Gastroesophageal sphincter (tissue), 4 donors: ENCODE results near the gene BICRAL. TPM values are rescaled to one million over a fixed set of nuclear protein-coding genes. Genes with fewer than 3 reads are reported as not detected.
"Not testable (repeated sequence)": the region's sequence is repeated elsewhere in the genome, so short reads cannot be mapped to it uniquely, and the experiment has no call there.

Experiments used
- ATAC-seq: fragments of 150-250 bp; one replicate; pipeline ENCODE4 v1.9.1; 2016; ENCODE audit warnings: mild to moderate bottlenecking, moderate library complexity
- H3K27ac ChIP-seq, 4 donors: fragments of 200-600 bp; sonication (generic) in 3 of 4; 1 replicate in 3 of 4; 2 replicates in 1 of 4; pipeline ENCODE4 v1.5.1; 2016 to 2019
- H3K27me3 ChIP-seq: fragments of 200-600 bp; sonication (generic); one replicate; pipeline ENCODE4 v1.5.1; 2019
- H3K36me3 ChIP-seq, 2 donors: fragments of 200-600 bp; sonication (generic); one replicate each; pipeline ENCODE4 v1.5.1; 2019; ENCODE audit warnings: control low read depth in 1 of 2
- H3K4me1 ChIP-seq, 3 donors: fragments of 200-600 bp; sonication (generic); 1 replicate in 2 of 3; 2 replicates in 1 of 3; pipeline ENCODE4 v1.5.1; 2016 to 2019; ENCODE audit warnings: control low read depth in 2 of 3
- H3K4me3 ChIP-seq, 2 donors: fragments of 200-600 bp; sonication (generic); one replicate each; pipeline ENCODE4 v1.5.1; 2019; ENCODE audit warnings: mild to moderate bottlenecking in 1 of 2, moderate library complexity in 1 of 2
- H3K9me3 ChIP-seq, 3 donors: fragments of 200-600 bp; sonication (generic); one replicate each; pipeline ENCODE4 v1.5.1; 2017 to 2019; ENCODE audit warnings: control low read depth in 2 of 3
- EP300 ChIP-seq: sonication (generic); formaldehyde crosslinking; IDR thresholded peaks from one replicate; pipeline ENCODE4 v1.6.1; 2017; ENCODE audit warnings: antibody characterized with exemption, mild to moderate bottlenecking
- POLR2A ChIP-seq, 2 donors: fragments of 450-650 bp; IDR thresholded peaks; one replicate each; pipeline ENCODE4 v1.6.1; 2017; ENCODE audit warnings: antibody characterized with exemption in 2 of 2, mild to moderate bottlenecking in 2 of 2, moderate library complexity in 1 of 2
- POLR2AphosphoS5 ChIP-seq: sonication (generic); formaldehyde crosslinking; IDR thresholded peaks from one replicate; pipeline ENCODE4 v1.6.1; 2017; ENCODE audit warnings: antibody characterized with exemption
- WGBS, 2 donors: methylation state at CpG; one replicate each; pipeline ENCODE4 v1.1.5; 2018; ENCODE audit warnings: low coverage in 1 of 2; 5-methylcytosine and 5-hydroxymethylcytosine counted together
- total RNA-seq, 4 donors: library from RNA; depleted of rRNA; stranded (reverse); fragments of >200 nt; gene quantifications; one replicate each; pipeline ENCODE4 v1.1.0, GENCODE V29; 2016
- TF ChIP-seq, protein P1 (sequence below), 4 experiments: fragments of 200-600 bp in 2 of 4; fragments of 450-650 bp in 2 of 4; sonication (generic) in 1 of 4; IDR thresholded peaks; one replicate each; pipeline ENCODE4 v1.5.1; 2017 to 2019; ENCODE audit warnings: antibody characterized with exemption in 4 of 4, mild to moderate bottlenecking in 2 of 4, moderate library complexity in 2 of 4

BICRAL gene
- total RNA-seq, 4 donors from 2014 or later, result 13.9 to 28.5 (median 23.2) TPM

GRCh38 chr6:42805297-42805861 lies 23.5 kb downstream of the BICRAL start:
- Histone ChIP-seq H3K4me3 (no peak overlapping the region), H3K4me1 (peaks cover 0 to 50% (median 6%) of the 10 kb centered on the region in 3 donors), H3K9me3 (no peaks in the 10 kb centered on the region), H3K27me3 (no peaks in the 10 kb centered on the region), H3K27ac (no peak overlapping the region), H3K36me3 (peaks cover 0 to 3% of the 10 kb centered on the region in 2 donors)
- ATAC-seq, result no peak
- 100% methylated on average over 1 to 6 of the region's 7 CpGs for WGBS, 2 donors
- TF ChIP-seq POLR2AphosphoS5, result no peak
- TF ChIP-seq, protein P1, sequence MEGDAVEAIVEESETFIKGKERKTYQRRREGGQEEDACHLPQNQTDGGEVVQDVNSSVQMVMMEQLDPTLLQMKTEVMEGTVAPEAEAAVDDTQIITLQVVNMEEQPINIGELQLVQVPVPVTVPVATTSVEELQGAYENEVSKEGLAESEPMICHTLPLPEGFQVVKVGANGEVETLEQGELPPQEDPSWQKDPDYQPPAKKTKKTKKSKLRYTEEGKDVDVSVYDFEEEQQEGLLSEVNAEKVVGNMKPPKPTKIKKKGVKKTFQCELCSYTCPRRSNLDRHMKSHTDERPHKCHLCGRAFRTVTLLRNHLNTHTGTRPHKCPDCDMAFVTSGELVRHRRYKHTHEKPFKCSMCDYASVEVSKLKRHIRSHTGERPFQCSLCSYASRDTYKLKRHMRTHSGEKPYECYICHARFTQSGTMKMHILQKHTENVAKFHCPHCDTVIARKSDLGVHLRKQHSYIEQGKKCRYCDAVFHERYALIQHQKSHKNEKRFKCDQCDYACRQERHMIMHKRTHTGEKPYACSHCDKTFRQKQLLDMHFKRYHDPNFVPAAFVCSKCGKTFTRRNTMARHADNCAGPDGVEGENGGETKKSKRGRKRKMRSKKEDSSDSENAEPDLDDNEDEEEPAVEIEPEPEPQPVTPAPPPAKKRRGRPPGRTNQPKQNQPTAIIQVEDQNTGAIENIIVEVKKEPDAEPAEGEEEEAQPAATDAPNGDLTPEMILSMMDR (IDR thresholded peaks at IDR 0.05), result no peak

DNA sequence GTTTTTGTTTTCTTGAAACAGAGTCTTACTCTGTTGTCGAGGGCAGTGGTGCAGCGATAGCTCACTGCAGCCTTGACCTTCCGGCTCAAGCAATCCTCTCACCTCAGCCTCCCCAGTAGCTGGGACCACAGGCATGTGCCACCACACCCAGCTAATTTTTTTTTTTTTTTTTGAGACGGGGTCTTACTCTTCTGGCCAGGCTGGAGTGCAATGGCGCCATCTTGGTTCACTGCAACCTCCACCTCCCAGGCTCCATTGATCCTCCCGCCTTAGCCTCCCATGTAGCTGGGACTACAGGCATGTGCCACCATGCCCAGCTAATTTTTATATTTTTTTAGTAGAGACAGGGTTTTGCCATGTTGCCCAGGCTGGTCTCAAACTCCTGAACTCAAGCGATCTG lies 24.5 kb downstream of the BICRAL start:
- not testable (repeated sequence) for H3K4me3 ChIP-seq, H3K27me3 ChIP-seq, ATAC-seq, H3K36me3 ChIP-seq, H3K27ac ChIP-seq, H3K9me3 ChIP-seq
- H3K4me1 ChIP-seq, result peaks cover 0 to 41% (median 0%) of the 10 kb centered on the region in 3 donors
- 95 to 100% methylated on average over 4 of the region's 7 CpGs for WGBS, 2 donors

- peaks cover 0 to 30% (median 0%) of the 10 kb centered on the region in 3 donors for H3K4me1 ChIP-seq
- 59 to 71% methylated on average over 9 to 11 of the region's 11 CpGs for WGBS, 2 donors
- H3K36me3 ChIP-seq, result peaks cover 0 to 12% of the 10 kb centered on the region in 2 donors
- TF ChIP-seq, protein P1 (IDR thresholded peaks at IDR 0.05), result no peak
- no peak for TF ChIP-seq EP300
- TF ChIP-seq POLR2A (IDR thresholded peaks at IDR 0.05), result no peak
- peak; percentile 61 for ATAC-seq
- peak overlapping the region in 3 of 4 donors; percentile 21 to 59 (median 28) for H3K27ac ChIP-seq
- H3K4me3 ChIP-seq, result no peak overlapping the region
- no peaks in the 10 kb centered on the region for H3K27me3 ChIP-seq
- H3K9me3 ChIP-seq, result no peaks in the 10 kb centered on the region
Observed at GRCh38 chr6:42808492-42809483, 26.9 kb downstream of the BICRAL start.

- WGBS, 2 donors, result 66 to 100% methylated on average over 1 to 2 of the region's 2 CpGs
- H3K4me1 ChIP-seq, result peaks cover 0 to 23% (median 0%) of the 10 kb centered on the region in 3 donors
- H3K27ac ChIP-seq, result no peak overlapping the region
Observed at GRCh38 chr6:42813074-42813645, 31.3 kb downstream of the BICRAL start.

DNA sequence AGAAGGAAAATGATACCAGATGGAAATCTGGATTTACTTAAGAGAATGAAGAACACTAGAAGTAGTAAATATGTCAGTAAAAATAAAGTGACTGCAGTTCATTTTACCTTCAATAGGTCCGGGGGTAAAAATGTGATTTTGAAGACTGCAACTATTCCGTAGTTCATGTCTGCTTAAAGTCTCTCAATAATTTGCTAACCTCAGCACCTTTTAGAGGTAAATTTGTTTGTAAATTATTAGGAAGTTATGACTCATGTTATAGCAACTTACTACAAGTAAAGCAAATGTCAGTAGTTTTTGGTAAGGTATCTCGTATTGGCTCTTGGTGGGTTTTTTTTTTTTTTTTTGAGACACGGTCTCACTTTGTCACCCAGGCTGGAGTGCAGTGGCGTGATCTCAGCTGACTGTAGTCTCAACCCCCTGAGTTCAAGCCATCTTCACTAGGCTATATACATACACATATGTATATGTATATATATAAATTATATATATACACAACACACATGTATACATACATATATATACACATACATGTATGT lies 32.1 kb downstream of the BICRAL start:
- Histone ChIP-seq H3K36me3 (peaks cover 0 to 8% of the 10 kb centered on the region in 2 donors), H3K9me3 (no peaks in the 10 kb centered on the region), H3K4me3 (no peak overlapping the region), H3K27me3 (no peaks in the 10 kb centered on the region), H3K27ac (no peak overlapping the region), H3K4me1 (peaks cover 0 to 15% (median 0%) of the 10 kb centered on the region in 3 donors)
- TF ChIP-seq, protein P1 (IDR thresholded peaks at IDR 0.05), result no peak
- TF ChIP-seq POLR2A (IDR thresholded peaks at IDR 0.05), result no peak
- no peak for TF ChIP-seq EP300
- no peak for TF ChIP-seq POLR2AphosphoS5
- WGBS, 2 donors, result 81 to 84% methylated on average over 5 of the region's 5 CpGs
- ATAC-seq, result no peak

More at GRCh38 chr6:42813074-42813645, 31.3 kb downstream of the BICRAL start:
- Histone ChIP-seq H3K27me3 (no peaks in the 10 kb centered on the region), H3K36me3 (peaks cover 0 to 8% of the 10 kb centered on the region in 2 donors), H3K4me3 (no peak overlapping the region), H3K9me3 (no peaks in the 10 kb centered on the region)
- TF ChIP-seq POLR2A (IDR thresholded peaks at IDR 0.05) (no peak), EP300 (no peak), POLR2AphosphoS5 (no peak)
- TF ChIP-seq, protein P1 (IDR thresholded peaks at IDR 0.05), result no peak
- no peak for ATAC-seq

GRCh38 chr6:42815726-42816125 lies 33.9 kb downstream of the BICRAL start:
- H3K9me3 ChIP-seq, H3K27me3 ChIP-seq, H3K36me3 ChIP-seq, H3K4me3 ChIP-seq, H3K27ac ChIP-seq, ATAC-seq: not testable (repeated sequence)
- H3K4me1 ChIP-seq, result peaks cover 0 to 16% (median 6%) of the 10 kb centered on the region in 3 donors
- 94 to 100% methylated on average over 2 to 5 of the region's 8 CpGs for WGBS, 2 donors
